ENCODE measurements around the gene TP53I13.

The TP53I13 gene

GRCh38 chr17:29526322-29526721, 42.2 kb upstream of the TP53I13 start:
- ChIA-PET CTCF (interaction anchor here (0.7 to 1.8 kb wide), 2 partner anchors 11 to 951 kb away, joined by 3 to 10 read pairs; partner anchors contain the start of gene GOSR1), POLR2A (no interaction called here)
- no peak for TF ChIP-seq ZNF777 (tag by site-specific recombination; IDR thresholded peaks at IDR 0.05; ENCODE audit: borderline replicate concordance)
- TF ChIP-seq ZNF664 (tag by site-specific recombination; IDR thresholded peaks at IDR 0.05): no peak
- no peak for TF ChIP-seq KLF7 (tag by site-specific recombination; IDR thresholded peaks at IDR 0.05; ENCODE audit: borderline replicate concordance)
- no peak for TF ChIP-seq KLF8 (tag by site-specific recombination; IDR thresholded peaks at IDR 0.05)
- TF ChIP-seq ZNF670 (tag by site-specific recombination; IDR thresholded peaks at IDR 0.05; ENCODE audit: low read depth): no peak
- no peak for TF ChIP-seq GFI1B (tag by site-specific recombination; IDR thresholded peaks at IDR 0.05)
- no peak for TF ChIP-seq ZNF830 (tag by site-specific recombination; IDR thresholded peaks at IDR 0.05; ENCODE audit: low read depth)
- no peak for TF ChIP-seq ZSCAN30 (tag by site-specific recombination; IDR thresholded peaks at IDR 0.05)
- TF ChIP-seq ZNF530 (tag by site-specific recombination; IDR thresholded peaks at IDR 0.05; ENCODE audit: low read depth): no peak
- H3K27ac ChIP-seq (ENCODE audit: extremely low read depth, low read depth, low read length): no peak overlapping the region
- peaks cover 63 to 64% of the 10 kb centered on the region in 2 experiments for H3K36me3 ChIP-seq (ENCODE audit: control insufficient read depth in 2 of 2, insufficient read depth in 1 of 2, low read length in 2 of 2)
- 0 out of 2 replicates have a peak, but pooled peaks cover 2% of the 10 kb centered on the region for H3K4me1 ChIP-seq (ENCODE audit: control insufficient read depth, insufficient read depth, low read length)
- no peaks in the 10 kb centered on the region for H3K9me3 ChIP-seq (ENCODE audit: control insufficient read depth, insufficient read depth, low read depth, low read length)
- no peak overlapping the region for H3K4me3 ChIP-seq (ENCODE audit: low read depth, low read length)

GRCh38 chr17:29533976-29534375, 34.5 kb upstream of the TP53I13 start:
- no peak overlapping the region for H3K27ac ChIP-seq (ENCODE audit: extremely low read depth, low read depth, low read length)
- H3K9me3 ChIP-seq (ENCODE audit: control insufficient read depth, insufficient read depth, low read depth, low read length): no peaks in the 10 kb centered on the region
- ChIA-PET POLR2A (no interaction called here), CTCF (interaction anchor here (0.5 to 6.5 kb wide), 10 partner anchors 10 to 565 kb away, joined by 3 to 70 read pairs (median 3); no protein-coding TSS in a partner anchor)
- no peak overlapping the region for H3K4me3 ChIP-seq (ENCODE audit: low read depth, low read length)
- peaks cover 69 to 74% of the 10 kb centered on the region in 2 experiments for H3K36me3 ChIP-seq (ENCODE audit: control insufficient read depth in 2 of 2, insufficient read depth in 1 of 2, low read length in 2 of 2)
- no peak for TF ChIP-seq ZNF239 (tag by site-specific recombination; IDR thresholded peaks at IDR 0.05)
- TF ChIP-seq IKZF3 (tag by site-specific recombination; IDR thresholded peaks at IDR 0.05): no peak
- no peak for TF ChIP-seq ATF2 (tag by site-specific recombination; IDR thresholded peaks at IDR 0.05; ENCODE audit: low read depth)
- TF ChIP-seq WT1 (tag by site-specific recombination; IDR thresholded peaks at IDR 0.05): no peak
- no peak for TF ChIP-seq ZSCAN16 (tag by site-specific recombination; IDR thresholded peaks at IDR 0.05)
- no peaks in the 10 kb centered on the region for H3K4me1 ChIP-seq (ENCODE audit: control insufficient read depth, insufficient read depth, low read length)

GRCh38 chr17:29544066-29544465, 24.4 kb upstream of the TP53I13 start:
- H3K9me3 ChIP-seq (ENCODE audit: control insufficient read depth, insufficient read depth, low read depth, low read length): no peaks in the 10 kb centered on the region
- CTCF ChIA-PET: interaction anchor here (0.6 to 4.7 kb wide), 6 partner anchors 10 to 420 kb away, joined by 3 to 25 read pairs (median 3); no protein-coding TSS in a partner anchor
- no peak overlapping the region for H3K27ac ChIP-seq (ENCODE audit: extremely low read depth, low read depth, low read length)
- POLR2A ChIA-PET: no interaction called here
- H3K4me3 ChIP-seq (ENCODE audit: low read depth, low read length): no peak overlapping the region
- H3K4me1 ChIP-seq (ENCODE audit: control insufficient read depth, insufficient read depth, low read length): peaks cover 4% of the 10 kb centered on the region
- peaks cover 42% of the 10 kb centered on the region in 2 experiments for H3K36me3 ChIP-seq (ENCODE audit: control insufficient read depth in 2 of 2, insufficient read depth in 1 of 2, low read length in 2 of 2)
- TF ChIP-seq ZFP41 (tag by site-specific recombination; IDR thresholded peaks at IDR 0.05; ENCODE audit: borderline replicate concordance) (no peak), GLI2 (tag by site-specific recombination; IDR thresholded peaks at IDR 0.05; ENCODE audit: borderline replicate concordance, low read depth) (no peak), HOXC10 (CRISPR knock-in tag; IDR thresholded peaks at IDR 0.05) (no peak), REST (tag by site-specific recombination; IDR thresholded peaks at IDR 0.05) (no peak), TRIM28 (IDR thresholded peaks at IDR 0.05; ENCODE audit: borderline replicate concordance, low read length) (no peak), ZNF658 (tag by site-specific recombination; IDR thresholded peaks at IDR 0.05) (no peak), ZNF157 (tag by site-specific recombination; IDR thresholded peaks at IDR 0.05) (no peak), ZNF354C (tag by site-specific recombination; IDR thresholded peaks at IDR 0.05; ENCODE audit: borderline replicate concordance, low read depth) (no peak), ZNF692 (tag by site-specific recombination; IDR thresholded peaks at IDR 0.05) (no peak), INSM2 (tag by site-specific recombination; IDR thresholded peaks at IDR 0.05) (no peak), SP7 (tag by site-specific recombination; IDR thresholded peaks at IDR 0.05) (no peak), ZNF302 (tag by site-specific recombination; IDR thresholded peaks at IDR 0.05; ENCODE audit: low read depth) (no peak)

Data from HEK293 (cell line).